Endothelial cell of umbilical vein (primary cell): Measurements from ENCODE around the gene SNORC.

ENCODE experiments used
- EZH2 ChIP-seq: IDR thresholded peaks from 2 replicates; pipeline ENCODE4 v1.6.1; 2012; ENCODE audit warnings: borderline replicate concordance, low read depth, mild to moderate bottlenecking, moderate library complexity, low read length, inconsistent platforms; ENCODE audit not compliant: severe bottlenecking
- MYC ChIP-seq: IDR thresholded peaks from one replicate; pipeline ENCODE4 v1.6.1; 2011; ENCODE audit warnings: mild to moderate bottlenecking, low read depth, low read length
- POLR2A ChIP-seq: IDR thresholded peaks from 2 replicates; pipeline ENCODE4 v1.6.1; 2012; ENCODE audit warnings: low read depth, mild to moderate bottlenecking, control low read depth, low read length
- TF ChIP-seq, protein P1 (sequence below), 2 donors: IDR thresholded peaks; 1 replicate in 1 of 2; 2 replicates in 1 of 2; pipeline ENCODE4 v1.5.1; 2011; ENCODE audit warnings: low read length in 2 of 2, mild to moderate bottlenecking in 2 of 2, moderate library complexity in 2 of 2, control low read depth in 1 of 2, inconsistent platforms in 1 of 2, low read depth in 1 of 2; ENCODE audit not compliant: insufficient read depth in 1 of 2; ENCODE audit errors: extremely low read depth in 1 of 2

- TF ChIP-seq POLR2A: no peak
- TF ChIP-seq, protein P1, sequence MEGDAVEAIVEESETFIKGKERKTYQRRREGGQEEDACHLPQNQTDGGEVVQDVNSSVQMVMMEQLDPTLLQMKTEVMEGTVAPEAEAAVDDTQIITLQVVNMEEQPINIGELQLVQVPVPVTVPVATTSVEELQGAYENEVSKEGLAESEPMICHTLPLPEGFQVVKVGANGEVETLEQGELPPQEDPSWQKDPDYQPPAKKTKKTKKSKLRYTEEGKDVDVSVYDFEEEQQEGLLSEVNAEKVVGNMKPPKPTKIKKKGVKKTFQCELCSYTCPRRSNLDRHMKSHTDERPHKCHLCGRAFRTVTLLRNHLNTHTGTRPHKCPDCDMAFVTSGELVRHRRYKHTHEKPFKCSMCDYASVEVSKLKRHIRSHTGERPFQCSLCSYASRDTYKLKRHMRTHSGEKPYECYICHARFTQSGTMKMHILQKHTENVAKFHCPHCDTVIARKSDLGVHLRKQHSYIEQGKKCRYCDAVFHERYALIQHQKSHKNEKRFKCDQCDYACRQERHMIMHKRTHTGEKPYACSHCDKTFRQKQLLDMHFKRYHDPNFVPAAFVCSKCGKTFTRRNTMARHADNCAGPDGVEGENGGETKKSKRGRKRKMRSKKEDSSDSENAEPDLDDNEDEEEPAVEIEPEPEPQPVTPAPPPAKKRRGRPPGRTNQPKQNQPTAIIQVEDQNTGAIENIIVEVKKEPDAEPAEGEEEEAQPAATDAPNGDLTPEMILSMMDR (IDR thresholded peaks at IDR 0.05; ENCODE audit: extremely low read depth in 1 of 2, insufficient read depth in 1 of 2, low read depth in 1 of 2, low read length in 2 of 2): no peak
- no peak for TF ChIP-seq EZH2
- no peak for TF ChIP-seq MYC
Measured at GRCh38 chr2:232843834-232844233, 26.2 kb upstream of the SNORC start.
